ENCODE results near the gene SETD1B. TPM values are rescaled to one million over a fixed set of nuclear protein-coding genes. Genes with fewer than 3 reads are reported as not detected.

SETD1B gene
- total RNA-seq, 4 donors from 2014 or later, result 10.1 to 15.0 (median 11.6) TPM

DNA sequence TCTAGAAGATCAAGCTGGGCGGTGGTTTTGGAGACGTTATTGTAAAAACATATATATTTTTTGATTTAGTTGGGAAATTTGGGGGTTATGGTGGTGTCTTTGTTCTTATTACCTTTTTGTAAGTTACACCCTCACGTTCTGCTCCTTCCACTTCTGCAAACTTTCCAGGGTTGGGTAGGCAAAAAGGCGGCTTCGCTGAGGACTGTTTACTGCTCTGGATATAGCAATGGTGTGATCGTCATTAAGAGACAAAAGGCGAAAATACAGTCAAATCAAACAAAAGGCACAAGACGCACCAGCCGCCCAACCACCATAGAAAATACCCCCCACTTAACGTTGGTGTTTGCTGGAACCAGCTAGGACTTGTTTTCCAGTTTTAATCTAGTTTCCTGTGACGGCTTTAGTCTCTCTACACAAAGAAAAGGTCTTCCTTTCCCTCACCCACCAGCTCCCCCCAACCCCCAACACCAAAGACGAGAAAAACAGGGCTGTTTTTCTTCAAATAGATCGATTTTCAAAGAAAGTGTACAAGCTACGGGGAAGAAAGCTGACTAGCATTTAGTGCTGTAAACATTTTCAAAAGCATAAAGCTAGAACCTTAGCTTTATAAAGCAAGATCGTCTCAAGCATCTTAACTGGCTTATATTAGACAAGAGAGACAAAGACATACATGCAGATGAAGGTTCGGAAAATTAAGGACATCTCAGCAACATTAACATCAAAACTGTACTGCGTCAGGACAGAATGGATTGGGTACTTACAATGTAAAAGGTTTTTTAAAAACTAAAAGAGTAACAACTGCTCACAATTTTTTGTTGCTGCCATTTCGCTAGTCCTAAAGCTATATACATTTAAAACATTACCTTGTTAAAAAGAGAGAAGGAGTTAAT lies 2.0 kb upstream of the SETD1B start:
- no peak for DNase-seq (ENCODE audit: low spot score in 2 of 2)
- H3K4me3 ChIP-seq (ENCODE audit: low read depth, poor library complexity, severe bottlenecking), result peak overlapping the region; percentile 78
- intact Hi-C loops (cut with DNase I; ENCODE audit: low total_unique reads), result no loop called here
- WGBS, 2 donors, result 2 to 3% methylated on average over 18 of the region's 18 CpGs
- TF ChIP-seq POLR2A (IDR thresholded peaks at IDR 0.05), result no peak
- TF ChIP-seq, protein P1, sequence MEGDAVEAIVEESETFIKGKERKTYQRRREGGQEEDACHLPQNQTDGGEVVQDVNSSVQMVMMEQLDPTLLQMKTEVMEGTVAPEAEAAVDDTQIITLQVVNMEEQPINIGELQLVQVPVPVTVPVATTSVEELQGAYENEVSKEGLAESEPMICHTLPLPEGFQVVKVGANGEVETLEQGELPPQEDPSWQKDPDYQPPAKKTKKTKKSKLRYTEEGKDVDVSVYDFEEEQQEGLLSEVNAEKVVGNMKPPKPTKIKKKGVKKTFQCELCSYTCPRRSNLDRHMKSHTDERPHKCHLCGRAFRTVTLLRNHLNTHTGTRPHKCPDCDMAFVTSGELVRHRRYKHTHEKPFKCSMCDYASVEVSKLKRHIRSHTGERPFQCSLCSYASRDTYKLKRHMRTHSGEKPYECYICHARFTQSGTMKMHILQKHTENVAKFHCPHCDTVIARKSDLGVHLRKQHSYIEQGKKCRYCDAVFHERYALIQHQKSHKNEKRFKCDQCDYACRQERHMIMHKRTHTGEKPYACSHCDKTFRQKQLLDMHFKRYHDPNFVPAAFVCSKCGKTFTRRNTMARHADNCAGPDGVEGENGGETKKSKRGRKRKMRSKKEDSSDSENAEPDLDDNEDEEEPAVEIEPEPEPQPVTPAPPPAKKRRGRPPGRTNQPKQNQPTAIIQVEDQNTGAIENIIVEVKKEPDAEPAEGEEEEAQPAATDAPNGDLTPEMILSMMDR (IDR thresholded peaks at IDR 0.05), result no peak

DNA sequence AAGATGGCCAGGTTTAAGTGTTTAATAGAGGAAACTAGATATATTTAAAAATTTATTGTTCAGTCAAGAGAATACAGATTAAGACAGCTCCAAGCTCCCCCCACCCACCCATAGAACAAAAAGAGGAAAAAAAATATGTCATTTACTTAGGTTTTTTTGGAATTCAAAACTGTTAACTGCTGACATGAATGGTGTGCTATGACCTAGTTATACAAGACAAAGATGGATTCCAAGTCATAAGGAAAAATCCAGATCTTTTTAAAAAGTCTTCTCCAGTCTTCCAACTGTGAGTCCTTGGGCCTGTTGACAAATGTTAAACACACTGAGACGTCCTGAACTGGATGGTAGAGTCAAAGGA lies 1.3 kb upstream of the SETD1B start:
- 0% methylated on average over 1 of the region's 1 CpG for WGBS, 2 donors
- H3K4me3 ChIP-seq (ENCODE audit: low read depth, poor library complexity, severe bottlenecking), result peak overlapping the region; percentile 52
- no peak for DNase-seq (ENCODE audit: low spot score in 2 of 2)
- intact Hi-C loops (cut with DNase I; ENCODE audit: low total_unique reads), result no loop called here
- TF ChIP-seq, protein P1 (IDR thresholded peaks at IDR 0.05), result no peak
- no peak for TF ChIP-seq POLR2A (IDR thresholded peaks at IDR 0.05)

DNA sequence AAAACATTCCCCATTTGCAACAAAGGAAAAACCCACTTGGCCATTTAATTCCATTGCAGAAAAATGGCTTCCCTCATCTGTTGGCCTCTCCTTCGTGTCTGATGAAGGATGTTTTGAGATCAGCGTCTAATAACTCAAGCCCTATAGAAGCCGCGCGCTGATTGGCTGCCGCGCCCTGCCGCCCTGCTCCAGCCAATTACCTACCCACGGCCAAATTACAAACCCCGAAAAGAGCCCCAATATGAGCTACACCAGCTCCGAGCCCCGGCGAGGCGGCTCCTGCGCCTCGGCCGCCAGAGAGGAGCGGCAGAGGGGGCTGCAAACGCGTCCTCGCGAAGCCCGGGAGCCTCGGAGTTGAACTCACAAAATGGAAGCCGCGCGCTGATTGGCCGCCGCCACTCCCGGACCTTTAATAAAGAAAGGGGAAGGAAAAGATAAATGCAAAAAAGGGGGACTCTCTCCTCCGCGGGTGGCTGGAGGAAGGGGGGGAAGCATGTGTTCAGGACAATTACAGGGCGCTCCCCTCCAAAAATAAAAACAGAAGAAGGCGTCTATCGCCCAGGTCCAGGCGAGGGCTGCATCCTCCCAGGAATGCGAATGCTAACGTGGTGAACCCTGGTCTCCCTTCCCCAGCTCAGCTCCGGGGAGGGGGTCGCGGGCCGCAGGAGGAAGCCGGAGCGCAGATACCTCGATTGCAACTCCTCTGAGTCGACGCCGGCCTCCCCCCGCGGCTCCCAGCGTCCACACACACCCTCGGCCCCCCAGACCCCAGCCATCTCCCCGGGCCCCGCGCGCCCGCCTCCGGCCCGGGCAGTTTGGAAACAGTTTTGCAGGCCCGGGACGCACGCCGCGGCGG lies 738 bp upstream of the SETD1B start:
- WGBS, 2 donors, result 0% methylated on average over 40 to 50 of the region's 65 CpGs

DNA sequence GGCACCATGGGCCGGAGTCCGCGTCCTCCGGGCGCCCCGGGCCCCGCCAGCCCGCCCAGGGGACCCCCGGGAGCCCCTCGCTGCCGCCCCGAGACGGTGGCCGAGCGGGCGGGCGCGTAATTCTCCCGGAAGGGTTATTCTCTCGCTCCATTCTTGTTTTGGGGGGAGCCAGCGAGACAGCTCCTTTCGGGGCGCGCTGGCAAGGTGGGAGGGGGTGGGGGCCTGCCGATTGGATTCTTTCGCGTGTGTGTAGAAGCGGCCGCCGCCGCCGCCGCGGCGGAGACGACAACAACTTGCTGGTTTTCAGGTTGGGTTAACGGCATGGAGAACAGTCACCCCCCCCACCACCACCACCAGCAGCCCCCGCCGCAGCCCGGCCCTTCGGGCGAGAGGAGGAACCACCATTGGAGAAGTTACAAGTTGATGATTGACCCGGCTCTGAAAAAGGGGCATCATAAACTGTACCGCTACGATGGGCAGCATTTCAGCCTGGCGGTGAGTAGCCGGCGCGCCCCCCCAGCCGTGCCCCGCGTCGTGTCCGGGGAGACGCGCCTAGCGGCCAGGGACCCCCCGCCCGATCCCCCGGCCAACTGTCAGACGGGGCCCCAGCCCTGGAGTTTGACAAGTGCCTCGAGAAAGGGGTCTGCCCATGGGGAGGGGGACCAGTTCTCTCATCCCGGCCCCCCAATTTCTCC lies 755 bp downstream of the SETD1B start:
- WGBS, 2 donors, result 0% methylated on average over 25 to 40 of the region's 63 CpGs
- peak overlapping the region; percentile 52 for H3K4me3 ChIP-seq (ENCODE audit: low read depth, poor library complexity, severe bottlenecking)
- TF ChIP-seq, protein P1 (IDR thresholded peaks at IDR 0.05), result no peak
- TF ChIP-seq POLR2A (IDR thresholded peaks at IDR 0.05), result no peak
- peak in 1 of 2 donors; percentile 88 for DNase-seq (ENCODE audit: low spot score in 2 of 2)
- intact Hi-C loops (cut with DNase I; ENCODE audit: low total_unique reads), result no loop called here

More for the DNA sequence above, 738 bp upstream of the SETD1B start:
- H3K4me3 ChIP-seq (ENCODE audit: low read depth, poor library complexity, severe bottlenecking), result peak overlapping the region; percentile 52
- DNase-seq (ENCODE audit: low spot score in 2 of 2), result peak; percentile 92 to 98
- intact Hi-C loops (cut with DNase I; ENCODE audit: low total_unique reads), result no loop called here
- TF ChIP-seq, protein P1 (IDR thresholded peaks at IDR 0.05), result no peak
- TF ChIP-seq POLR2A (IDR thresholded peaks at IDR 0.05), result peak in 1 of 2 donors; percentile 90

DNA sequence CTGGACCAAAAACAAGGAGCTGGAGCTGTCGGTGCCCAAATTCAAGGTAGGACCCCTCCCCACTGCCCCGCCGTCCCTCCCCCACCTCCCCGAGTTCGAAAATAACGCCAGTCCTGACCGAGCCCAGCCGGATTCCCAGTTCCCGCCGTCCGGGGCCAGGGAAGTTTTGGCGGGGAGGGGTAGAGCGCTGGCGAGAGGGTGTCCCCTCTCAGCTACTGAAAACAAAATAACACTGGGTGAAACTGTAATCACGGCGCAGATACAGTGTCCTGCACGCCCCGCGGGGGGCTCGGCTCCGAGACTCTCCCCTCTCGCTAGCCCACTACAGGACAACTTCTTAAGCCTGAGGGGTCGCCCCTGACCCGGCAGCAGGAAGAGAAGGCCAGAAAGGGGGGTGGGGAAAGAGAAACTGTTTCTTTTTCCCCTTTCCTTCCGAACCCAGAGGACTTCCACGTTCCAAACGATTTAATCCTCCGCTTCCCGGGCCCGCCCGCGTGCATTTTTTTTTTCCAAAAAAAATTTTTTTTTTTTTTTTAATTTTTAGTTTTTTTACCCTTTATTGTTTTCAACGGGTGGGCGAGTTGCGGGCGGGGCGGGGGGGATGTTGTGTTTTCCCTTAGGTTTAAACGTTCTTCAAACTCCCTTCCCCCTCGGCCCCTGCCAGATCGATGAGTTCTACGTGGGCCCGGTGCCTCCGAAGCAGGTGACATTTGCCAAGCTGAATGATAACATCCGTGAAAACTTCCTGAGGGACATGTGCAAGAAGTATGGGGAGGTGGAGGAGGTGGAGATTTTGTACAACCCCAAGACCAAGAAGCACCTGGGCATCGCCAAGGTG lies 1.6 kb downstream of the SETD1B start:
- peak overlapping the region; percentile 52 for H3K4me3 ChIP-seq (ENCODE audit: low read depth, poor library complexity, severe bottlenecking)
- TF ChIP-seq POLR2A (IDR thresholded peaks at IDR 0.05), result no peak
- TF ChIP-seq, protein P1 (IDR thresholded peaks at IDR 0.05), result no peak
- WGBS, 2 donors, result 1% methylated on average over 45 of the region's 45 CpGs
- intact Hi-C loops (cut with DNase I; ENCODE audit: low total_unique reads), result no loop called here
- peak in 1 of 2 donors; percentile 87 for DNase-seq (ENCODE audit: low spot score in 2 of 2)
